ENCODE data around the gene APOL2. TPM values are rescaled to one million over a fixed set of nuclear protein-coding genes. Genes with fewer than 3 reads are reported as not detected.
"Not testable (repeated sequence)": the region's sequence is repeated elsewhere in the genome, so short reads cannot be mapped to it uniquely, and the experiment has no call there.

Gene APOL2
- total RNA-seq, 1 donor from 2014 or later = 77.2 TPM

- no peaks in the 10 kb centered on the region for H3K36me3 ChIP-seq (ENCODE audit: insufficient read depth, low read length)
- H3K4me3 Mint-ChIP-seq (ENCODE audit: unreplicated experiment) = peak overlapping the region; percentile 40
- peaks cover 4% of the 10 kb centered on the region for H3K27me3 Mint-ChIP-seq (ENCODE audit: low read depth, unreplicated experiment)
- H3K36me3 Mint-ChIP-seq (ENCODE audit: low read depth, unreplicated experiment) = peaks cover 14% of the 10 kb centered on the region
- TF ChIP-seq, protein P1, sequence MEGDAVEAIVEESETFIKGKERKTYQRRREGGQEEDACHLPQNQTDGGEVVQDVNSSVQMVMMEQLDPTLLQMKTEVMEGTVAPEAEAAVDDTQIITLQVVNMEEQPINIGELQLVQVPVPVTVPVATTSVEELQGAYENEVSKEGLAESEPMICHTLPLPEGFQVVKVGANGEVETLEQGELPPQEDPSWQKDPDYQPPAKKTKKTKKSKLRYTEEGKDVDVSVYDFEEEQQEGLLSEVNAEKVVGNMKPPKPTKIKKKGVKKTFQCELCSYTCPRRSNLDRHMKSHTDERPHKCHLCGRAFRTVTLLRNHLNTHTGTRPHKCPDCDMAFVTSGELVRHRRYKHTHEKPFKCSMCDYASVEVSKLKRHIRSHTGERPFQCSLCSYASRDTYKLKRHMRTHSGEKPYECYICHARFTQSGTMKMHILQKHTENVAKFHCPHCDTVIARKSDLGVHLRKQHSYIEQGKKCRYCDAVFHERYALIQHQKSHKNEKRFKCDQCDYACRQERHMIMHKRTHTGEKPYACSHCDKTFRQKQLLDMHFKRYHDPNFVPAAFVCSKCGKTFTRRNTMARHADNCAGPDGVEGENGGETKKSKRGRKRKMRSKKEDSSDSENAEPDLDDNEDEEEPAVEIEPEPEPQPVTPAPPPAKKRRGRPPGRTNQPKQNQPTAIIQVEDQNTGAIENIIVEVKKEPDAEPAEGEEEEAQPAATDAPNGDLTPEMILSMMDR (IDR thresholded peaks at IDR 0.05; ENCODE audit: insufficient read depth, low read depth, low read length) = no peak
- H2AFZ ChIP-seq (ENCODE audit: low read depth, low read length) = no peak overlapping the region
- no peak overlapping the region for H3K4me3 ChIP-seq (ENCODE audit: insufficient read depth, low read depth, low read length)
- H3K4me1 Mint-ChIP-seq (ENCODE audit: low read depth, unreplicated experiment) = peaks cover 16% of the 10 kb centered on the region
- no peak overlapping the region for H3K9ac ChIP-seq (ENCODE audit: low read length)
- H3K27ac ChIP-seq (ENCODE audit: low read depth, low read length) = no peak overlapping the region
- no peak overlapping the region for H3K27ac Mint-ChIP-seq (ENCODE audit: unreplicated experiment)
- H3K4me2 ChIP-seq (ENCODE audit: low read length) = no peak overlapping the region
- no peaks in the 10 kb centered on the region for H3K4me1 ChIP-seq (ENCODE audit: insufficient read depth, low read length)
- no peaks in the 10 kb centered on the region for H3K9me3 ChIP-seq (ENCODE audit: insufficient read depth, low read depth, low read length)
- FAIRE-seq (no peak), DNase-seq (ENCODE audit: low read depth) (no peak)
- H3K79me2 ChIP-seq (ENCODE audit: insufficient read depth, low read length) = no peaks in the 10 kb centered on the region
- H3K9me3 Mint-ChIP-seq (ENCODE audit: unreplicated experiment) = peaks cover 4% of the 10 kb centered on the region
- H4K20me1 ChIP-seq (ENCODE audit: insufficient read depth, low read length) = peaks cover 4% of the 10 kb centered on the region
- no peaks in the 10 kb centered on the region for H3K27me3 ChIP-seq (ENCODE audit: insufficient read depth, low read length)
Observed at GRCh38 chr22:36253523-36254490, 14.5 kb upstream of the APOL2 start.

DNA sequence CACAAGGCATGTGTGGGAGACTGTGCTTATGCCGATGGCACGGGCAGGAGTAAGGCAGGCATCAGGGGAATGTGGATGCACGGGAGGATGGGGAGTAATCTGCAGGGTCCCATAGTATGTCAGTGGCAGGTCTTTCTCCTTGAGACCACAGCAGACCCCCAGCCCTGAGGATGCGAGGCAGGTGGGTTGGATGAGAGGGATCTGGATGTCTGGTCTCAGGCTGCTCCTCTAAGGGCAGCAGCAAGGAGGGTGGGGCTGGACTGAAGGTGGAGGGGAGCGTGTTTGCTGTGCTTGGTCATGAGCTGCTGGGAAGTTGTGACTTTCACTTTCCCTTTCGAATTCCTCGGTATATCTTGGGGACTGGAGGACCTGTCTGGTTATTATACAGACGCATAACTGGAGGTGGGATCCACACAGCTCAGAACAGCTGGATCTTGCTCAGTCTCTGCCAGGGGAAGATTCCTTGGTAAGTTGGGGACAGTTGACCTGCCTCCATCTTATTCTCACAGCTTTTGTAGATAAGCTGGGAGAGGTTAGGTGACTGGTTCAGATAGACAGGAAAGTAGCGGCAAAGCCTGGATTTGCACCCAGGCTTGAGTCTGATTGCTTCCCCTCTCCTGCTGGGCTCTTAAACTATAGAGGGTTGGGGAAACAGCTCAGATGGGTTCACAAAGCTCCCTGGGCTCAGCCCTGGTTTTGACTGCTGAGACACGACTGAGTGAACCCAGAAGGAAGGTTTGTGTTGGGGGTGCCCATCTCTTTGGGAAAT lies 13.6 kb upstream of the APOL2 start, which contains the start of gene APOL1:
APOL1 (plus strand) TSS at position 380 of the 769 bp plus-strand sequence. CDS start 1,823 bp downstream, outside the sequence.
- TF ChIP-seq, protein P1 (IDR thresholded peaks at IDR 0.05; ENCODE audit: insufficient read depth, low read depth, low read length) = no peak
- TF ChIP-seq EZH2 (IDR thresholded peaks at IDR 0.05; ENCODE audit: insufficient read depth, low read length) = no peak
- Histone ChIP-seq H3K27me3 (ENCODE audit: insufficient read depth, low read length) (no peaks in the 10 kb centered on the region), H3K79me2 (ENCODE audit: insufficient read depth, low read length) (no peaks in the 10 kb centered on the region), H2AFZ (ENCODE audit: low read depth, low read length) (no peak within 1 kb of the TSS), H3K9me3 (ENCODE audit: insufficient read depth, low read depth, low read length) (no peaks in the 10 kb centered on the region), H3K4me1 (ENCODE audit: insufficient read depth, low read length) (no peaks in the 10 kb centered on the region), H3K36me3 (ENCODE audit: insufficient read depth, low read length) (no peaks in the 10 kb centered on the region), H4K20me1 (ENCODE audit: insufficient read depth, low read length) (peaks cover 4% of the 10 kb centered on the region), H3K4me2 (ENCODE audit: low read length) (no peak within 1 kb of the TSS), H3K9ac (ENCODE audit: low read length) (no peak within 1 kb of the TSS), H3K4me3 (ENCODE audit: insufficient read depth, low read depth, low read length) (no peak within 1 kb of the TSS), H3K27ac (ENCODE audit: low read depth, low read length) (no peak within 1 kb of the TSS)
- Mint-ChIP-seq H3K4me1 (ENCODE audit: low read depth, unreplicated experiment) (peaks cover 10% of the 10 kb centered on the region), H3K27ac (ENCODE audit: unreplicated experiment) (no peak within 1 kb of the TSS), H3K36me3 (ENCODE audit: low read depth, unreplicated experiment) (peaks cover 16% of the 10 kb centered on the region), H3K27me3 (ENCODE audit: low read depth, unreplicated experiment) (peaks cover 4% of the 10 kb centered on the region), H3K9me3 (ENCODE audit: unreplicated experiment) (peaks cover 9% of the 10 kb centered on the region), H3K4me3 (ENCODE audit: unreplicated experiment) (peak within 1 kb of the TSS; percentile 54)
- DNase-seq (ENCODE audit: low read depth) = no peak
- no peak for FAIRE-seq

DNA sequence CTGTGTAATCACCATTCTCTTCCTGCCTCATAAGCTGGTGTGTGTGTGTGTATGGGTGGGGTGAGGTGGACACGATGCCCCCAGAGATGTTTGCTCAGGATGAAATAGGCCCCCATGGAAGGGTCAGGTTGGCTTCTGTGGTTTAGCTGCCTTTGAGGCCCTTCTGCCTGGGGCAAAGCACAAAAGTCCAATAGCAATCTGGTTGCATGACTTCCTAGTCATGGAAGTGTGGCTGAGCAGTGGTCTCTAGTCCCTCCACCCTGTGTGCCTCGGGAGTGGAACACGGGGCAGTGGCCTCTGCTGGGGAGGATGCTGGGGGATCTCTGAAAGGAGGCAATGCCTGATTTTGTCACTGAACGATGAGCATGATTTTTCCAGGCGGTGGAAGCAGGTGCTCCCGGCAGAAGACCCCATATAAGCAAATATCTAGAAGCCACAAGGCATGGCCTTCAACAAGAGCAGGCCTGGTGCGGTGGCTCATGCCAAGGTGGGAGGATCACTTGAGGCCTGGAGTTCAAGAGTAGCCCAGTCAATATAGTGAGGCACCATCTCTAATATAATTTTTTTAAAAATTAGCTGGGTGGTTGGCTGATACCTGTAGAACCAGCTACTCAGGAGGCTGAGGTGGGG lies 12.8 kb upstream of the APOL2 start:
- H2AFZ ChIP-seq (ENCODE audit: low read depth, low read length); H3K27me3 Mint-ChIP-seq (ENCODE audit: low read depth, unreplicated experiment); H3K4me1 ChIP-seq (ENCODE audit: insufficient read depth, low read length); H3K4me3 Mint-ChIP-seq (ENCODE audit: unreplicated experiment); H3K79me2 ChIP-seq (ENCODE audit: insufficient read depth, low read length); FAIRE-seq; H3K4me2 ChIP-seq (ENCODE audit: low read length); H3K9ac ChIP-seq (ENCODE audit: low read length); DNase-seq (ENCODE audit: low read depth); H3K27ac Mint-ChIP-seq (ENCODE audit: unreplicated experiment); H4K20me1 ChIP-seq (ENCODE audit: insufficient read depth, low read length); H3K9me3 ChIP-seq (ENCODE audit: insufficient read depth, low read depth, low read length); H3K27me3 ChIP-seq (ENCODE audit: insufficient read depth, low read length); H3K27ac ChIP-seq (ENCODE audit: low read depth, low read length); H3K4me3 ChIP-seq (ENCODE audit: insufficient read depth, low read depth, low read length); H3K36me3 ChIP-seq (ENCODE audit: insufficient read depth, low read length): not testable (repeated sequence)
- H3K9me3 Mint-ChIP-seq (ENCODE audit: unreplicated experiment) = peaks cover 11% of the 10 kb centered on the region
- H3K36me3 Mint-ChIP-seq (ENCODE audit: low read depth, unreplicated experiment) = peaks cover 16% of the 10 kb centered on the region
- peaks cover 10% of the 10 kb centered on the region for H3K4me1 Mint-ChIP-seq (ENCODE audit: low read depth, unreplicated experiment)

- FAIRE-seq; H4K20me1 ChIP-seq (ENCODE audit: insufficient read depth, low read length); H3K79me2 ChIP-seq (ENCODE audit: insufficient read depth, low read length); H3K9me3 ChIP-seq (ENCODE audit: insufficient read depth, low read depth, low read length); H2AFZ ChIP-seq (ENCODE audit: low read depth, low read length); H3K4me3 Mint-ChIP-seq (ENCODE audit: unreplicated experiment); H3K9ac ChIP-seq (ENCODE audit: low read length); H3K27ac Mint-ChIP-seq (ENCODE audit: unreplicated experiment); H3K27me3 ChIP-seq (ENCODE audit: insufficient read depth, low read length); H3K4me1 ChIP-seq (ENCODE audit: insufficient read depth, low read length); DNase-seq (ENCODE audit: low read depth); H3K36me3 ChIP-seq (ENCODE audit: insufficient read depth, low read length); H3K27me3 Mint-ChIP-seq (ENCODE audit: low read depth, unreplicated experiment); H3K4me3 ChIP-seq (ENCODE audit: insufficient read depth, low read depth, low read length); H3K4me2 ChIP-seq (ENCODE audit: low read length); H3K27ac ChIP-seq (ENCODE audit: low read depth, low read length): not testable (repeated sequence)
- H3K9me3 Mint-ChIP-seq (ENCODE audit: unreplicated experiment) = peaks cover 11% of the 10 kb centered on the region
- peaks cover 16% of the 10 kb centered on the region for H3K36me3 Mint-ChIP-seq (ENCODE audit: low read depth, unreplicated experiment)
- H3K4me1 Mint-ChIP-seq (ENCODE audit: low read depth, unreplicated experiment) = peaks cover 10% of the 10 kb centered on the region
Observed at GRCh38 chr22:36250292-36250960, 11.1 kb upstream of the APOL2 start.

Measured in astrocyte (in vitro differentiated cells and primary cell).